HL-60 (cell line): ENCODE measurements around the gene OR10H3.

Source experiments
- DNase-seq, 2 experiments: peaks; one replicate each; pipeline ENCODE4 v3.0.0-alpha.2; 2010 to 2020; ENCODE audit warnings: low read depth in 1 of 2, low spot score in 1 of 2
- H3K27ac ChIP-seq: fragments of 250-450 bp; sonication (Bioruptor Pico); replicated peaks from 2 replicates; pipeline ENCODE4 v1.5.1; 2020; ENCODE audit warnings: mild to moderate bottlenecking, moderate library complexity
- H3K27me3 ChIP-seq: fragments of 250-450 bp; sonication (Bioruptor Pico); 2 replicates; pipeline ENCODE4 v1.5.1; 2021; ENCODE audit warnings: mild to moderate bottlenecking, moderate library complexity; ENCODE audit not compliant: insufficient read depth, poor library complexity, severe bottlenecking
- H3K4me3 ChIP-seq: replicated peaks from 2 replicates; pipeline ENCODE4 v1.5.1; 2011; ENCODE audit warnings: mild to moderate bottlenecking, control low read depth, low read length; ENCODE audit not compliant: insufficient read depth
- CTCF ChIP-seq: IDR thresholded peaks from one replicate; pipeline ENCODE4 v1.5.1; 2011; ENCODE audit warnings: low read length, control low read depth, inconsistent platforms; ENCODE audit not compliant: insufficient read depth
- GABPA ChIP-seq: IDR thresholded peaks from 2 replicates; pipeline ENCODE4 v1.6.1; 2012; ENCODE audit warnings: low read depth
- POLR2AphosphoS5 ChIP-seq: IDR thresholded peaks from 2 replicates; pipeline ENCODE4 v1.6.1; 2012; ENCODE audit warnings: low read depth
- REST ChIP-seq: IDR thresholded peaks from 2 replicates; pipeline ENCODE4 v1.6.1; 2012; ENCODE audit warnings: low read depth; ENCODE audit not compliant: insufficient replicate concordance
- SPI1 ChIP-seq: IDR thresholded peaks from 2 replicates; pipeline ENCODE4 v1.6.1; 2012; ENCODE audit warnings: low read depth, mild to moderate bottlenecking, borderline replicate concordance

Gene OR10H3

GRCh38 chr19:15787611-15788155, 49.9 kb downstream of the OR10H3 start, which contains the start of gene OR10H5:
TSS of gene OR10H5 (plus strand) at chr19:15787661. CDS start at chr19:15794049, 6,388 bp downstream.
- Histone ChIP-seq H3K27me3 (no peaks in the 10 kb centered on the region), H3K27ac (no peak within 1 kb of the TSS), H3K4me3 (no peak within 1 kb of the TSS)
- DNase-seq: no peak
- TF ChIP-seq POLR2AphosphoS5 (no peak), REST (no peak), GABPA (no peak)

- Histone ChIP-seq H3K27ac (no peak overlapping the region), H3K27me3 (no peaks in the 10 kb centered on the region), H3K4me3 (no peak overlapping the region)
- DNase-seq: no peak
- no peak for TF ChIP-seq GABPA
- TF ChIP-seq CTCF: no peak
- TF ChIP-seq POLR2AphosphoS5: no peak
Observed at GRCh38 chr19:15788594-15789270, 50.9 kb downstream of the OR10H3 start.

GRCh38 chr19:15790096-15790495, 52.3 kb downstream of the OR10H3 start:
- no peaks in the 10 kb centered on the region for H3K27me3 ChIP-seq
- no peak overlapping the region for H3K4me3 ChIP-seq
- no peak overlapping the region for H3K27ac ChIP-seq
- DNase-seq: no peak
- TF ChIP-seq SPI1 (no peak), POLR2AphosphoS5 (no peak), REST (no peak), GABPA (no peak), CTCF (no peak)
